Measurements from ENCODE around the gene FKBP2. TPM values are rescaled to one million over a fixed set of nuclear protein-coding genes. Genes with fewer than 3 reads are reported as not detected.

Gene FKBP2
- total and polyA plus RNA-seq, 2 experiments from 2014 or later = 57.7 to 349 TPM

DNA sequence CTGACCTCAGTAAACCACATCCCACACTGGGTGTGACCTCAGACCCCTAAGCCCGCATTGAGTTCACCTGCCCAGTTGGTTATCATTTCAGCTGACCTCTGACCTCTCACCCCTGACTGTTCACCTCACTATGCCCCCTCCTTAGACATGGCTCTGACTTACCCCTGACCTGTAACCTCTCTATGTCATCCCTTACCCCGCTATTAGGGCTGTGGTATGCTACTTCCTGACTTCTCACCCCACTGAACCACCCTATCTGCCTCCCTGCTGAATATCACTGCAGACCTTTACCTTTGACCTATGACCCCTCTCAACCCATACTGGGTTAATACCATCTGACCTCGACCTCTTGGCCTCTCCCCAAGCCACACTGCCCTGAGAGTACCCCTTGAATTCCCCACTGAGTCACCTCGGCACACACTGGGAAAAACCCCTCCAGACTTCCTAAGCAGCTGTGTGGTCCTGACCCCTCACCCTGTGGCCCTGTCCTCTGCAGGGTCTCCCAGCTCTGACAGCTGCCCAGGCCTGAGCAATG is 18.7 kb downstream of the FKBP2 start:
- Histone ChIP-seq H3K9me3 (ENCODE audit: low read depth) (no peaks in the 10 kb centered on the region), H3K36me3 (replicated peaks; ENCODE audit: insufficient read depth, low read depth) (no peaks in the 10 kb centered on the region)
- TF ChIP-seq EZH2 (IDR thresholded peaks at IDR 0.05; ENCODE audit: borderline replicate concordance) = no peak
- TF ChIP-seq, protein P1, sequence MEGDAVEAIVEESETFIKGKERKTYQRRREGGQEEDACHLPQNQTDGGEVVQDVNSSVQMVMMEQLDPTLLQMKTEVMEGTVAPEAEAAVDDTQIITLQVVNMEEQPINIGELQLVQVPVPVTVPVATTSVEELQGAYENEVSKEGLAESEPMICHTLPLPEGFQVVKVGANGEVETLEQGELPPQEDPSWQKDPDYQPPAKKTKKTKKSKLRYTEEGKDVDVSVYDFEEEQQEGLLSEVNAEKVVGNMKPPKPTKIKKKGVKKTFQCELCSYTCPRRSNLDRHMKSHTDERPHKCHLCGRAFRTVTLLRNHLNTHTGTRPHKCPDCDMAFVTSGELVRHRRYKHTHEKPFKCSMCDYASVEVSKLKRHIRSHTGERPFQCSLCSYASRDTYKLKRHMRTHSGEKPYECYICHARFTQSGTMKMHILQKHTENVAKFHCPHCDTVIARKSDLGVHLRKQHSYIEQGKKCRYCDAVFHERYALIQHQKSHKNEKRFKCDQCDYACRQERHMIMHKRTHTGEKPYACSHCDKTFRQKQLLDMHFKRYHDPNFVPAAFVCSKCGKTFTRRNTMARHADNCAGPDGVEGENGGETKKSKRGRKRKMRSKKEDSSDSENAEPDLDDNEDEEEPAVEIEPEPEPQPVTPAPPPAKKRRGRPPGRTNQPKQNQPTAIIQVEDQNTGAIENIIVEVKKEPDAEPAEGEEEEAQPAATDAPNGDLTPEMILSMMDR (IDR thresholded peaks at IDR 0.05; ENCODE audit: poor library complexity) = no peak

DNA sequence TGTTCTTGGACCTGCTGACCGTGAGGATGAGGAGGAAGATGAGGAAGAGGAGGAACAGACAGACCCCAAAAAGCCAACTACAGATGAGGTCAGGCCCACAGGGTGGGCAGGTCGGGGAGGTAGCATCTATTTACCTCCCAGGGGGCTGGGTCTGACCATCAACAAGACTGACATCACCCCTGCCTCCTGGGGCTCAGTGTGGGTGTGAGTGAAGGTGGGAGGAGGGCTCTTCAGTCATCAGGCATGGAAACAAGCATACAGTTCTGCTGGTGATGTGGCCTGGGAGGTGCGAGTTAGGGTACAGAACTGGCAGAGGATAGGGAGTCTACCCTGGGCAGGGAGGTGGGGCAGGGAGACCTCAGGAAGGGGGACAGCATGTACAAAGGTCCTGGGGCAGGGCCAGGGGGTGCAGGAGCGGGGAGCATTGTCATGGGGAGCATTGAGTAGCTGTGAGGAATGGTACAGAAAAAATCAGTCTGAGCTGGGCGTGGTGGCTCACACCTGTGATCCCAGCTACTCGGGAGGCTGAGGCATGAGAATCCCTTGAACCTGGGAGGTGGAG is 19.3 kb downstream of the FKBP2 start:
- Histone ChIP-seq H3K27ac (no peak overlapping the region), H3K4me2 (no peak overlapping the region), H3K36me3 (replicated peaks; ENCODE audit: insufficient read depth, low read depth) (no peaks in the 10 kb centered on the region), H4K20me1 (ENCODE audit: insufficient read depth, poor library complexity, severe bottlenecking) (no peaks in the 10 kb centered on the region), H3K79me2 (no peaks in the 10 kb centered on the region), H2AFZ (no peak overlapping the region), H3K27me3 (no peaks in the 10 kb centered on the region), H3K4me3 (no peak overlapping the region), H3K9me2 (replicated peaks; ENCODE audit: insufficient read depth) (no peaks in the 10 kb centered on the region), H3K9me3 (ENCODE audit: low read depth) (no peaks in the 10 kb centered on the region), H3K4me1 (ENCODE audit: insufficient read depth) (no peaks in the 10 kb centered on the region)
- DNase-seq (ENCODE audit: low spot score) = no peak
- 98% methylated on average over 6 of the region's 6 CpGs for WGBS (ENCODE audit: low lambda C conversion rate, missing lambda C conversion rate)
- TF ChIP-seq, protein P1 (IDR thresholded peaks at IDR 0.05; ENCODE audit: poor library complexity) = no peak
- TF ChIP-seq EZH2 (IDR thresholded peaks at IDR 0.05; ENCODE audit: borderline replicate concordance) (no peak), EZH2phosphoT487 (IDR thresholded peaks at IDR 0.05; ENCODE audit: low read depth, severe bottlenecking, unreplicated experiment) (no peak)

More for the DNA sequence above, 18.7 kb downstream of the FKBP2 start:
- H4K20me1 ChIP-seq (ENCODE audit: insufficient read depth, poor library complexity, severe bottlenecking) = no peaks in the 10 kb centered on the region
- no peak overlapping the region for H3K4me2 ChIP-seq
- no peak overlapping the region for H2AFZ ChIP-seq
- no peaks in the 10 kb centered on the region for H3K4me1 ChIP-seq (ENCODE audit: insufficient read depth)
- no peak for DNase-seq (ENCODE audit: low spot score)
- no peaks in the 10 kb centered on the region for H3K79me2 ChIP-seq
- no peak overlapping the region for H3K4me3 ChIP-seq
- no peaks in the 10 kb centered on the region for H3K9me2 ChIP-seq (replicated peaks; ENCODE audit: insufficient read depth)
- no peak overlapping the region for H3K27ac ChIP-seq
- H3K27me3 ChIP-seq = no peaks in the 10 kb centered on the region
- 95% methylated on average over 4 of the region's 4 CpGs for WGBS (ENCODE audit: low lambda C conversion rate, missing lambda C conversion rate)

DNA sequence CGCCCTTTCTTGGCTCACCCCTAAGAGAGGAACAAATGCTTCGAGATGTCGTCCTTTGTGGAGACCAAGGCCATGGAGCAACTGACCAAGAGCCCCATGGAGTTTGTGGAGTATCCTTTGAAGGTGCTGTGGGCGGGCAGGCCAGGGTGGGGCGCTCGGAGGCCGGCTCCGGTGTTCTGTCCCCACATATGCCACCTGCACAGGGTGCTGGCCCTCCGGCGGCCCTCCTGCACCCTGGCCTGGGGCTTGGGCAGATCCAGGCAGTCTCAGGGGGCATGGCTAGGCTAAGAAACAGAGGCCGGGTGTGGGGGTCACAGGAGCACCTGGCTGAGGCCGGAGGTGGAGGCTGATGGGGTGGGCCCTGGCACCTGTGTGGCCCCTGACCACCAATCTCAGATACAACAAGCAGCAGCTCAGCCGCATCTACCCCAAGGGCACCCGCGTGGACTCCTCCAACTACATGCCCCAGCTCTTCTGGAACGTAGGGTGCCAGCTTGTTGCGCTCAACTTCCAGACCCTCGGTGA is 20.7 kb downstream of the FKBP2 start:
- Histone ChIP-seq H3K4me1 (ENCODE audit: insufficient read depth) (no peaks in the 10 kb centered on the region), H2AFZ (no peak overlapping the region), H3K9me2 (replicated peaks; ENCODE audit: insufficient read depth) (no peaks in the 10 kb centered on the region), H3K27me3 (no peaks in the 10 kb centered on the region), H3K36me3 (replicated peaks; ENCODE audit: insufficient read depth, low read depth) (no peaks in the 10 kb centered on the region), H3K4me3 (no peak overlapping the region), H4K20me1 (ENCODE audit: insufficient read depth, poor library complexity, severe bottlenecking) (no peaks in the 10 kb centered on the region), H3K4me2 (no peak overlapping the region), H3K9me3 (ENCODE audit: low read depth) (no peaks in the 10 kb centered on the region), H3K27ac (no peak overlapping the region), H3K79me2 (no peaks in the 10 kb centered on the region)
- no peak for TF ChIP-seq EZH2phosphoT487 (IDR thresholded peaks at IDR 0.05; ENCODE audit: low read depth, severe bottlenecking, unreplicated experiment)
- no peak for TF ChIP-seq EZH2 (IDR thresholded peaks at IDR 0.05; ENCODE audit: borderline replicate concordance)
- TF ChIP-seq, protein P1 (IDR thresholded peaks at IDR 0.05; ENCODE audit: poor library complexity) = no peak
- DNase-seq (ENCODE audit: low spot score) = no peak
- 96% methylated on average over 17 of the region's 18 CpGs for WGBS (ENCODE audit: low lambda C conversion rate, missing lambda C conversion rate)

All from hepatocyte (in vitro differentiated cells).